ENCODE data around the gene RNF151.
"Not testable (repeated sequence)": the region's sequence is repeated elsewhere in the genome, so short reads cannot be mapped to it uniquely, and the experiment has no call there.

Gene RNF151

DNA sequence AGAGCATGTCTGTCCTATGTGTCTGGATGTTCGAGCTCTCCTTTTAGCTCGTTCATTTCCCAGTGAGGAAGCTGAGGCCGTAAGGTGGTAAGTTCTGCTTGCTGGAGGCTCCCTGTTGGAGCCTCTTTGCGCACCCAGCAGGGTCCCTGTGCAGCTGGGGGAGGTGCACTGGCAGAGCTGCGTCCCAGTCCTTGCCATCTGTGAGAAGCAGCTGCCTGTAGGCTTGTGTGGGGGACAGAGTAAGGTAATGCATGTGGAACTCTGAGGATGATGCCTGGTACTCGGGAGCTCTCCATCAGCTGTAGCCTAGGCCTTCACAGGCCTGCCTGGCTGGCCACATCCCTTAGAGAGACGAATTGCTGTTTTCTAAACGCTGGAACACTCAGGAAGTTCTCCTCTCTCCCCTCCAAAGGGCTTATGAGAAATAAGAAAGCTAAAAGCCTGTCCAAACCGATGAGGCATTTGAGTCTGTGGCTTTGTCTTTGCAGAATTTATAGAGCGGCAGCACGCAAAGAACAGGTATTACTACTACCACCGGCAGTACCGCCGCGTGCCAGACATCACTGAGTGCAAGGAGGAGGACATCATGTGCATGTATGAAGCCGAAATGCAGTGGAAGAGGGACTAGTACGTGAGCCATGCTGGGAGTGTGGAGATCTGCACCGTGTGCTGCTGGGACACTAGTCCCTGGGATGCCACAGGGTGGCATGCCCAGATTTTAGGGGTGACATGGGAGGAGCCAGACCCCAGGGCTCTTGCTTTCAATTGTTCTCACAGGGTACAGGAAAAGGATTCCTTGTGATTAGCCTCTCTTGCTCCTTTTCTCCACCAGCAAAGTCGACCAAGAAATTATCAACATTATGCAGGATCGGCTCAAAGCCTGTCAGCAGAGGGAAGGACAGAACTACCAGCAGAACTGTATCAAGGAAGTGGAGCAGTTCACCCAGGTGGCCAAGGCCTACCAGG is 5.7 kb upstream of the RNF151 start:
- peaks cover 28 to 34% (median 32%) of the 10 kb centered on the region in 3 donors for H3K36me3 ChIP-seq
- peak overlapping the region in 1 of 2 donors; percentile 83 for H3K4me3 ChIP-seq
- H3K4me1 ChIP-seq: peaks cover 0 to 37% (median 27%) of the 10 kb centered on the region in 4 donors
- intact Hi-C loops (cut with DNase I; ENCODE audit: low total_unique reads): no loop called here
- H3K27ac ChIP-seq: peak overlapping the region in 1 of 2 donors; percentile 92
- DNase-seq: no peak
- H3K9me3 ChIP-seq: no peaks in the 10 kb centered on the region
- H3K27me3 ChIP-seq: no peaks in the 10 kb centered on the region
- TF ChIP-seq, protein P1, sequence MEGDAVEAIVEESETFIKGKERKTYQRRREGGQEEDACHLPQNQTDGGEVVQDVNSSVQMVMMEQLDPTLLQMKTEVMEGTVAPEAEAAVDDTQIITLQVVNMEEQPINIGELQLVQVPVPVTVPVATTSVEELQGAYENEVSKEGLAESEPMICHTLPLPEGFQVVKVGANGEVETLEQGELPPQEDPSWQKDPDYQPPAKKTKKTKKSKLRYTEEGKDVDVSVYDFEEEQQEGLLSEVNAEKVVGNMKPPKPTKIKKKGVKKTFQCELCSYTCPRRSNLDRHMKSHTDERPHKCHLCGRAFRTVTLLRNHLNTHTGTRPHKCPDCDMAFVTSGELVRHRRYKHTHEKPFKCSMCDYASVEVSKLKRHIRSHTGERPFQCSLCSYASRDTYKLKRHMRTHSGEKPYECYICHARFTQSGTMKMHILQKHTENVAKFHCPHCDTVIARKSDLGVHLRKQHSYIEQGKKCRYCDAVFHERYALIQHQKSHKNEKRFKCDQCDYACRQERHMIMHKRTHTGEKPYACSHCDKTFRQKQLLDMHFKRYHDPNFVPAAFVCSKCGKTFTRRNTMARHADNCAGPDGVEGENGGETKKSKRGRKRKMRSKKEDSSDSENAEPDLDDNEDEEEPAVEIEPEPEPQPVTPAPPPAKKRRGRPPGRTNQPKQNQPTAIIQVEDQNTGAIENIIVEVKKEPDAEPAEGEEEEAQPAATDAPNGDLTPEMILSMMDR (IDR thresholded peaks at IDR 0.05): no peak

DNA sequence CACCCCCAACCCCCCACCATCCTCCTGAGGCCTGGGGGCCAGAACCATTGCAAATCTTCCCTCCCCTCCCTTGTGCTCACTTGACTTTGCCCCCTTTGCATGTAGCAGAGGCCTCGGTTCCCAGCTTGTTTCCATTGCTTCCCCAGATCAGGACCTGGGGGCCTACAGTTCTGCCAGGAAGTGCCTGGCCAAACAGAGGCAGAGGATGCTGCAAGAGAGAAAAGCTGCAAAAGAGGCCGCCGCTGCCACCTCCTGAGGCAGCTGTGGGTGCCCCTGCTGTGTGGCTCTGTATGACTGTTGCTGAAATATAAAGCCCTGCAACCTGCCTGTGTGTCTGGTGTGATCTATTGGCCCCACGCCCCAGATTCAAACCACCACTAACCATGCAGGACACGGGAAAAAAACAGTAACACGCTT is 5.0 kb upstream of the RNF151 start:
- H3K27ac ChIP-seq: no peak overlapping the region
- intact Hi-C loops (cut with DNase I; ENCODE audit: low total_unique reads): no loop called here
- H3K4me1 ChIP-seq: peaks cover 0 to 39% (median 28%) of the 10 kb centered on the region in 4 donors
- H3K4me3 ChIP-seq: no peak overlapping the region
- peaks cover 28 to 34% (median 32%) of the 10 kb centered on the region in 3 donors for H3K36me3 ChIP-seq
- TF ChIP-seq, protein P1 (IDR thresholded peaks at IDR 0.05): no peak
- no peaks in the 10 kb centered on the region for H3K27me3 ChIP-seq
- DNase-seq: no peak
- H3K9me3 ChIP-seq: no peaks in the 10 kb centered on the region

DNA sequence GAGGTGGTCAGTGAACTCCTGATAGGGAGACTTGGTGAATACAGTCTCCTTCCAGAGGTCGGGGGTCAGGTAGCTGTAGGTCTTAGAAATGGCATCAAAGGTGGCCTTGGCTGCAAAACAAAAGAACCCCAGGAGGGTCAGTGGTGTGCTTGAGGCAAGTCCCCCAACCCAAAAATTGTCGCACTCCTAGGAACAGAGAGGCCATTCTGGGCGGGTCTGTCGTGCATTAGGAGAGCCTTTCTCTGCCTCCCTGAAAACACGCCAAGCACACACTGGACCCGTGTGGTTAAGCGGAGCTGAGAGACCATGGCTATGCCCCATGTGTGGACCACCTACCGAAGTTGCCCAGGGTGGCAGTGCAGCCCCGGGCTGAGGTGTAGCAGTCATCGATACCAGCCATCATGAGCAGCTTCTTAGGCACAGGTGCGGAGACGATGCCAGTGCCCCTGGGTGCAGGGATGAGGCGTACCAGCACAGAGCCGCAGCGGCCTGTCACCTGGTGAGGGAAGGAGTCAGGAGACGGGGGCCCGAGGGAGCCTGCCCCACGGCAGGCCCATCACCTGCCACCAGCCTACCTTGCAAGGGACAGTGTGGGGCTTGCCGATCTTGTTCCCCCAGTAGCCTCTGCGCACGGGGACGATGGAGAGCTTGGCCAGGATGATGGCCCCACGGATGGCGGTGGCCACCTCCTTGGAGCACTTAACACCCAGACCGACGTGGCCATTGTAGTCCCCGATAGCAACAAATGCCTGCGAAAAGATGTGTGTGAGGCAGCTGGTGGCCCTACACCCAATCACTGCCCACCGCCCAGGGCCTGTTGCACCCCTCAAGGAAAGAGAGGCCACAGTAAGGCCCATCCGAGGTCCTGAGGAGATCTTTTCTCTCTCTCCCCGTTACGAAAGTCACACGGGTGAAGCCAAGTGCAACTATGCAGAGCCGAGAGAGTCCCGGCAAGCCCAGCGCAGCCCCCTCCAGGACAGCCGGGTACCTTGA is 4.2 kb upstream of the RNF151 start:
- peaks cover 0 to 39% (median 28%) of the 10 kb centered on the region in 4 donors for H3K4me1 ChIP-seq
- H3K27me3 ChIP-seq; H3K27ac ChIP-seq; intact Hi-C loops (cut with DNase I; ENCODE audit: low total_unique reads); H3K9me3 ChIP-seq; H3K4me3 ChIP-seq; DNase-seq: not testable (repeated sequence)
- peaks cover 28 to 34% (median 32%) of the 10 kb centered on the region in 3 donors for H3K36me3 ChIP-seq

DNA sequence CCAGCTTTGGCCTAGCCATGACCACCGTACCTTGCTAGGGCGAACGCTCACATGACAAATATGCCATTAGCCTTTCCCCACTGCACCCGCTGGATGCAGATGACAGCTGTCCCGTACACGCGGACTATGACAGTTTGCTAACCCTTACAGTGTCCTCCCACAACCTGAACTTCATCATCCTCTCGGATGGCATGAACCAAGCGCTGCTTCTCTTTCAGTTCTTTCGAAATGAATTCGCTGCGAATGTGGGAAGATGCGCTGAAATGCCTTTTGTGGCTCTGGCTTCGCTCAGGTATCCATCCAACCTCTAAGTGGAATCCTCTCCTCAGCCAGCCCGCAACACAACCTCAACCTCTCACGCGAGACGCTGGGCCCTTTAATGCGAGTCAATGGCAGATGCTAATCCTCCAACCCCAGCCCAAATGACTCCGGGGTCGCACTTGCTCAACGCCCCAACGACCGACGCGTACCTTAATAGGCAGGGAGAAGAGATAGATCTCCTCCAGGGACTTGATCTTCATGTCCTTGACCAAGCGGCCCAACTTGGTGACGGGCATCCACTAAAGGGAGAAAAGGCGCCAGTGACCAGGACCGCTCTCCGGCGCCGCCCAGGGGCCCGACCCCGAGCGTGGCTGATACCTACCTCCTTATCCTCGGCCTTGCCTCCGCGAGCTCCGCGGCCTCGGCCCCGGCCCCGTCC is 2.7 kb upstream of the RNF151 start:
- peaks cover 28 to 34% (median 32%) of the 10 kb centered on the region in 3 donors for H3K36me3 ChIP-seq
- H3K27ac ChIP-seq: peak overlapping the region; percentile 95 to 98
- intact Hi-C loops (cut with DNase I; ENCODE audit: low total_unique reads): no loop called here
- peaks cover 0 to 36% (median 25%) of the 10 kb centered on the region in 4 donors for H3K4me1 ChIP-seq
- no peaks in the 10 kb centered on the region for H3K9me3 ChIP-seq
- TF ChIP-seq, protein P1 (IDR thresholded peaks at IDR 0.05): no peak
- no peaks in the 10 kb centered on the region for H3K27me3 ChIP-seq
- H3K4me3 ChIP-seq: peak overlapping the region; percentile 89 to 93
- DNase-seq: no peak

DNA sequence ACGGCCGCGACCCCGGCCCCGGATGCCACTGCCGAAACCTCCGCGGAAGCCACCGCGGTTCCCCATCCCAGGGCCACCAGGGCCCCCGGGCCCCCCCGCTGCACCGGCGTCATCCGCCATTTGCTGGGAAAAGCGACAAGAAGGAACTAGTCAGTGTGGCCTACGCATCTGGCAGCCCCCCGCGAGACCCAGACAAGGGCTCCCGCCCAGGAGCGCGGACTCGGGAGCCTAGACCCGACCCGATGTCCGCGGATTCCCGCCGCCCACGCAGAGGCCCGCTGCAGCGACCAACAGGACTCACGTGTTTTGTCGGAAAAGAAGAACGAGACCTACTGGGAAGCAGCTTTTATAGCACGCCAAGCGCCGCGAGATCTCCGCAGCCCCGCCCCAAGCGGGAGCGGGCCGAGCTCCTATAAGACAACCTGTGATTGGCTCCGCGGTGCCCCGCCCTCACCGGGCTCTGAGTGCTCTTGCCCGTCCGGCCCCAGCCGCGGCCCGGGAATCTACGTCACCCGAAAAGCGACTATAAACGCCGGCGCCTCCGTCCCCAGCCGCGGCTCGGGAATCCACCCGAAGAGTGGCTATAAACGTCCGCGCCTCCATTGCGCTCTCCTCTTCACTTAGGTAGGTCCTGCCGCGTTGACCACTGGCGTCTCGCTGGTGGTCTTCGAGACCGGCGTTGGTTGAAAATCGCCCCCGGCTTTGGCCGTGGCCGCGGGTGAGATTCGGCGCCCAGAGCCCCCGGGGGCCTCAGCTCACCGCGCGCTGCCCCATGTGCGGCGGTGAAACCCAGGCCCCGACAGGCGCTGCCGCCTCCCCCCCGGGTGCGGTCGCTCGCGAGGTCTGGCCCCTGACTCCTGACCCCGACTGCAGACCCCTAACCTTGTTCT is 1.9 kb upstream of the RNF151 start, which contains the start of gene RPS2:
Gene RPS2 (minus strand): TSS at position 321 of the 890 bp plus-strand sequence. CDS start 201 bp downstream, at position 120.
- Histone ChIP-seq H3K27me3 (no peaks in the 10 kb centered on the region), H3K36me3 (peaks cover 28 to 34% (median 32%) of the 10 kb centered on the region in 3 donors), H3K4me3 (peak within 1 kb of the TSS; percentile 89 to 93), H3K27ac (peak within 1 kb of the TSS; percentile 95 to 98), H3K4me1 (peaks cover 0 to 34% (median 23%) of the 10 kb centered on the region in 4 donors), H3K9me3 (no peaks in the 10 kb centered on the region)
- TF ChIP-seq, protein P1 (IDR thresholded peaks at IDR 0.05): no peak
- DNase-seq: peak; percentile 99 to 100
- intact Hi-C loops (cut with DNase I; ENCODE audit: low total_unique reads): no loop called here

All from tibial artery (tissue), 4 donors.